Measurements from ENCODE around the gene CHD1L. TPM values are rescaled to one million over a fixed set of nuclear protein-coding genes. Genes with fewer than 3 reads are reported as not detected.

CHD1L gene
- total RNA-seq, 1 experiment from 2014 or later, result 64.2 TPM

DNA sequence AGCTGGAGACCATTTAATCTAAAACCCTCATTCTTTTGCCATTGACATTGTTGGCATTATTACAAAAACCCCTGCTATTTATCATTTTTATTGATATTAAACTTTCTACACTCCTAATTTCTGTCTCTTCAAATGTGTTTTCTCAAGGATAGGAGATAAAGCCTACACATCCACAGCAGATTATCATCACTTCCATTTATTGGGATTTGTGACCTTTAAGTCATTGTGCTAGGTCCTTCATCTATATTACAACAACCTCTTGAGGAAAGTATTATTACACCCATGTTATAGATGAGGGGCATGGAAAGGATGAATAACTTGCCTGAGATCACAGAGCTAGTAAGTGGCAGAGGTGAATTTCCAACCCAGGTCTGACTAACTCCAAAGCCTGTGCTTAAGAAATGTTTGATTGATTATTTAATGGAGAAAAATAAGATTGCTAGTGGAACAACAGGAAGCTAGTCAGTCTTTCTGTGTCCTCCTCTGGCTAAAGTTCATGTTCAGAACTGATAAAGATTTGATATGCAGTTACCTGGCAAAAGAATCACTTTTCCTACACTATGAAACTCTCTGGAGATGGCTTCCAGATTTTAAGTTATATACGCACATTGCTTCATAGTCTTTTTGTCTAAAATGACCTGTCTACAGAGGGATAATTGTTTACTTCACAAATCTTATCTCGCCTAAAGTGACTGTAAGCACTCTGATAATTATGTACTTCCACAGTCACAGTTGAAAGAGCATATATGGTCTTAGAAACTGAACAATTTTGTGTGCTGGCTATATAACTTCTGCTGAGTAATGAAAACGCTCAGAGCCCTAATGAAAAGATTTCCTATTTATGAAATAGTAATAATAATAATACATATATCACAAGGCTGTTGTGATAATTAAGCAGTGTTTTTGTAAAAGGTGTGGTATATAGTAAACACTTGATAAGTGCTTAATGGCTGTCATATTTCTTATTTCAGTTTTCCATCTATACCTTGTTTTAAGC lies 32.4 kb upstream of the CHD1L start:
- H3K4me2 ChIP-seq (ENCODE audit: insufficient read depth, insufficient read length, low read length), result no peak overlapping the region
- H3T11ph ChIP-seq (ENCODE audit: low read length), result no peak overlapping the region
- Mint-ChIP-seq H3K27ac (no peak overlapping the region), H3K4me3 (no peak overlapping the region), H3K9me3 (no peaks in the 10 kb centered on the region), H3K36me3 (ENCODE audit: insufficient read depth in 1 of 3, low read depth in 3 of 3) (no peaks in the 10 kb centered on the region; a peak in 1 of 7 replicates), H3K4me1 (0 out of 4 replicates have a peak, but pooled peaks cover 0 to under 1% of the 10 kb centered on the region in 2 experiments), H3K27me3 (ENCODE audit: low read depth) (no peaks in the 10 kb centered on the region; the same call in 1 of the 2 replicates)
- no peak overlapping the region for H3K23ac ChIP-seq (ENCODE audit: insufficient read length, low read depth, low read length)
- WGBS (ENCODE audit: extremely low coverage, insufficient read length, low lambda C conversion rate), result no CpG with 5 or more reads among the region's 3 CpGs
- no peak overlapping the region for H2BK5ac ChIP-seq (ENCODE audit: insufficient read length, low read length)
- no peaks in the 10 kb centered on the region for H3K79me2 ChIP-seq (ENCODE audit: insufficient read depth, low read length)
- H2AFZ ChIP-seq (ENCODE audit: low read length), result no peak overlapping the region
- no peak overlapping the region for H3K14ac ChIP-seq (ENCODE audit: insufficient read depth, low read length)
- no peak overlapping the region for H4K91ac ChIP-seq (ENCODE audit: insufficient read length, low read depth, low read length)
- no peak overlapping the region for H2BK120ac ChIP-seq (ENCODE audit: low read depth, low read length, poor library complexity, severe bottlenecking)
- H3K9ac ChIP-seq (ENCODE audit: extremely low read depth, insufficient read length, low read length), result no peak overlapping the region
- no peaks in the 10 kb centered on the region for H3K23me2 ChIP-seq (ENCODE audit: insufficient read length, low read depth, low read length, poor library complexity, severe bottlenecking)
- no peak overlapping the region for H3K27ac ChIP-seq (ENCODE audit: insufficient read length, low read depth, low read length)
- no peak overlapping the region for H2BK20ac ChIP-seq (ENCODE audit: low read depth, low read length, poor library complexity, severe bottlenecking)
- H3K4ac ChIP-seq (ENCODE audit: low read depth, low read length), result no peak overlapping the region
- no peaks in the 10 kb centered on the region for H3K79me1 ChIP-seq (ENCODE audit: insufficient read depth, low read depth, low read length, poor library complexity, severe bottlenecking)
- H2BK12ac ChIP-seq (ENCODE audit: insufficient read length, low read depth, low read length), result no peak overlapping the region
- no peak overlapping the region for H2BK15ac ChIP-seq (ENCODE audit: low read depth, low read length)
- no peak for TF ChIP-seq CTCF (conservative IDR thresholded peaks at IDR 0.05)
- DNase-seq, result no peak
- H3K9me3 ChIP-seq (ENCODE audit: control insufficient read depth, low read depth, low read length), result no peaks in the 10 kb centered on the region
- no peak overlapping the region for H3K18ac ChIP-seq (ENCODE audit: insufficient read length, low read depth, low read length)
- H3K27me3 ChIP-seq (ENCODE audit: insufficient read depth, low read length), result no peaks in the 10 kb centered on the region
- H4K8ac ChIP-seq (replicated peaks; ENCODE audit: insufficient read length, low read depth, low read length), result no peak overlapping the region
- H4K20me1 ChIP-seq (ENCODE audit: control insufficient read depth, insufficient read depth, insufficient read length), result no peaks in the 10 kb centered on the region
- no peak overlapping the region for H4K5ac ChIP-seq (ENCODE audit: insufficient read length, low read depth, low read length)
- no peak overlapping the region for H2AK5ac ChIP-seq (ENCODE audit: insufficient read length, low read length)
- no peak overlapping the region for H3K56ac ChIP-seq (ENCODE audit: insufficient read length, low read depth, low read length)
- no peaks in the 10 kb centered on the region for H3K4me1 ChIP-seq (ENCODE audit: insufficient read depth, low read length)
